Left ventricle myocardium superior (tissue), 1 donor: Measurements from ENCODE around the gene FAXC. TPM values are rescaled to one million over a fixed set of nuclear protein-coding genes. Genes with fewer than 3 reads are reported as not detected.

Experiments used
- ATAC-seq: fragments of 200-7000 bp; cut with Tn5 transposase; one replicate; pipeline ENCODE4 v1.9.1; 2020; ENCODE audit warnings: mild to moderate bottlenecking, moderate library complexity
- DNase-seq: peaks from one replicate; pipeline ENCODE4 v3.0.0-alpha.2; 2020
- intact Hi-C: fragments of 100-400 bp; cut with micrococcal nuclease; formaldehyde crosslinking; loops from one replicate; pipeline ENCODE4 v1.11.0; 2022
- long read RNA-seq: library from polyadenylated mRNA; unstranded; transcript quantifications from one replicate; pipeline ENCODE4 v2.0.0, GENCODE V29; 2021
- total RNA-seq: library from RNA; stranded (reverse); fragmentation: NEBNext Ultra II Directional; extraction: Animal tissue kit (Norgen Biotek cat#: 25700); gene quantifications from one replicate; pipeline ENCODE4 v1.2.1, GENCODE V29; 2021
- donor health status: DM: no; HTN: yes; CAD: no; lungs with severe emphysema.

FAXC gene
- not detected for total RNA-seq
- long read RNA-seq, result 0 reads

- ATAC-seq (peak; percentile 74), DNase-seq (peak; percentile 34)
- intact Hi-C loops, result no loop called here
These were observed at the start of gene FAXC for GRCh38 chr6:99349171-99350141. TSS of gene FAXC (minus strand) at chr6:99349674. CDS start at chr6:99349372, 302 bp downstream.

GRCh38 chr6:99397287-99397686, 47.8 kb upstream of the FAXC start:
- no peak for ATAC-seq
- intact Hi-C loops, result no loop called here
- DNase-seq, result no peak

GRCh38 chr6:99393698-99394531, 44.4 kb upstream of the FAXC start, which contains the start of gene COQ3:
TSS of gene COQ3 (minus strand) at chr6:99394195. CDS start at chr6:99394179, 16 bp downstream.
- intact Hi-C loops, result no loop called here
- DNase-seq (peak; percentile 85), ATAC-seq (peak; percentile 93)

- DNase-seq (no peak), ATAC-seq (no peak)
- intact Hi-C loops, result no loop called here
These were observed 43.9 kb upstream of the FAXC start for GRCh38 chr6:99393366-99393697.

GRCh38 chr6:99390896-99391295, 41.4 kb upstream of the FAXC start:
- intact Hi-C loops, result no loop called here
- ATAC-seq, result no peak
- DNase-seq, result no peak

- DNase-seq (no peak), ATAC-seq (no peak)
- intact Hi-C loops, result no loop called here
These were observed 35.0 kb upstream of the FAXC start for GRCh38 chr6:99384507-99384906.

- intact Hi-C loops, result no loop called here
- no peak for ATAC-seq
- DNase-seq, result no peak
These were observed 29.2 kb upstream of the FAXC start for GRCh38 chr6:99378636-99379035.

- intact Hi-C loops, result no loop called here
- no peak for ATAC-seq
These were observed 20.1 kb upstream of the FAXC start for GRCh38 chr6:99369533-99369932.

GRCh38 chr6:99366852-99367251, 17.4 kb upstream of the FAXC start:
- DNase-seq (no peak), ATAC-seq (no peak)
- intact Hi-C loops, result no loop called here

More at GRCh38 chr6:99369533-99369932, 20.1 kb upstream of the FAXC start:
- DNase-seq, result no peak

- ATAC-seq (no peak), DNase-seq (no peak)
- intact Hi-C loops, result no loop called here
These were observed 14.6 kb upstream of the FAXC start for GRCh38 chr6:99364026-99364425.

GRCh38 chr6:99362678-99363268, 13.3 kb upstream of the FAXC start:
- intact Hi-C loops, result no loop called here
- no peak for DNase-seq
- no peak for ATAC-seq

- intact Hi-C loops, result no loop called here
- ATAC-seq, result no peak
- no peak for DNase-seq
These were observed 10.3 kb upstream of the FAXC start for GRCh38 chr6:99359800-99360199.

- no peak for DNase-seq
- no peak for ATAC-seq
- intact Hi-C loops, result no loop called here
These were observed 7.2 kb upstream of the FAXC start for GRCh38 chr6:99356641-99357040.

GRCh38 chr6:99354983-99355382, 5.5 kb upstream of the FAXC start:
- intact Hi-C loops, result no loop called here
- ATAC-seq (no peak), DNase-seq (no peak)

- DNase-seq, result no peak
These were observed 3.7 kb upstream of the FAXC start for GRCh38 chr6:99353126-99353525.

GRCh38 chr6:99350573-99350972, 1.1 kb upstream of the FAXC start:
- DNase-seq (no peak), ATAC-seq (no peak)
- intact Hi-C loops, result no loop called here

More at GRCh38 chr6:99353126-99353525, 3.7 kb upstream of the FAXC start:
- ATAC-seq, result no peak
- intact Hi-C loops, result no loop called here

- intact Hi-C loops, result no loop called here
- ATAC-seq, result no peak
- no peak for DNase-seq
These were observed 945 bp downstream of the FAXC start for GRCh38 chr6:99348288-99349170.

- DNase-seq (no peak), ATAC-seq (no peak)
- intact Hi-C loops, result no loop called here
These were observed 1.7 kb downstream of the FAXC start for GRCh38 chr6:99347804-99348203.

- ATAC-seq (no peak), DNase-seq (no peak)
- intact Hi-C loops, result no loop called here
These were observed 2.9 kb downstream of the FAXC start for GRCh38 chr6:99346595-99346994.
